Astrocyte (in vitro differentiated cells and primary cell): Measurements from ENCODE around the gene PRAMEF5. TPM values are rescaled to one million over a fixed set of nuclear protein-coding genes. Genes with fewer than 3 reads are reported as not detected.
"Not testable (repeated sequence)": the region's sequence is repeated elsewhere in the genome, so short reads cannot be mapped to it uniquely, and the experiment has no call there.

Source experiments
- DNase-seq: peaks from one replicate; pipeline ENCODE4 v3.0.0-alpha.2; 2010; ENCODE audit warnings: low read depth
- FAIRE-seq: peaks from 2 replicates; lab custom pipeline; 2011; peaks lifted over from hg19 to GRCh38; lab: Jason Lieb, UNC
- H2AFZ ChIP-seq: 2 replicates; pipeline ENCODE4 v1.6.0; 2012; ENCODE audit warnings: low read depth, low read length, inconsistent platforms
- H3K27ac ChIP-seq: 2 replicates; pipeline ENCODE4 v1.5.1; 2011; ENCODE audit warnings: low read depth, low read length, inconsistent platforms
- H3K27me3 ChIP-seq: 2 replicates; pipeline ENCODE4 v1.6.0; 2011; ENCODE audit warnings: low read length, inconsistent platforms; ENCODE audit not compliant: insufficient read depth
- H3K36me3 ChIP-seq: 2 replicates; pipeline ENCODE4 v1.5.1; 2011; ENCODE audit warnings: low read length, inconsistent platforms; ENCODE audit not compliant: insufficient read depth
- H3K4me1 ChIP-seq: 2 replicates; pipeline ENCODE4 v1.5.1; 2011; ENCODE audit warnings: low read length, inconsistent platforms; ENCODE audit not compliant: insufficient read depth
- H3K4me2 ChIP-seq: 2 replicates; pipeline ENCODE4 v1.6.0; 2012; ENCODE audit warnings: low read length, inconsistent platforms
- H3K4me3 ChIP-seq: 2 replicates; pipeline ENCODE4 v1.5.1; 2011; ENCODE audit warnings: low read depth, mild to moderate bottlenecking, low read length, inconsistent platforms; ENCODE audit not compliant: insufficient read depth
- H3K79me2 ChIP-seq: 2 replicates; pipeline ENCODE4 v1.6.0; 2012; ENCODE audit warnings: mild to moderate bottlenecking, low read length, inconsistent platforms; ENCODE audit not compliant: insufficient read depth
- H3K9ac ChIP-seq: 2 replicates; pipeline ENCODE4 v1.6.0; 2012; ENCODE audit warnings: mild to moderate bottlenecking, low read length, inconsistent platforms
- H3K9me3 ChIP-seq: 2 replicates; pipeline ENCODE4 v1.5.1; 2012; ENCODE audit warnings: low read depth, mild to moderate bottlenecking, low read length, inconsistent platforms; ENCODE audit not compliant: insufficient read depth
- H4K20me1 ChIP-seq: 2 replicates; pipeline ENCODE4 v1.6.0; 2012; ENCODE audit warnings: low read length, inconsistent platforms; ENCODE audit not compliant: insufficient read depth
- H3K27ac Mint-ChIP-seq: one replicate; pipeline ENCODE4 v1.8.0; 2021; ENCODE audit warnings: mild to moderate bottlenecking, mixed read lengths; ENCODE audit not compliant: unreplicated experiment
- H3K27me3 Mint-ChIP-seq: one replicate; pipeline ENCODE4 v1.8.0; 2021; ENCODE audit warnings: low read depth, mixed read lengths; ENCODE audit not compliant: unreplicated experiment
- H3K36me3 Mint-ChIP-seq: one replicate; pipeline ENCODE4 v1.8.0; 2021; ENCODE audit warnings: low read depth, mixed read lengths; ENCODE audit not compliant: unreplicated experiment
- H3K4me1 Mint-ChIP-seq: one replicate; pipeline ENCODE4 v1.8.0; 2021; ENCODE audit warnings: low read depth, mixed read lengths; ENCODE audit not compliant: unreplicated experiment
- H3K4me3 Mint-ChIP-seq: one replicate; pipeline ENCODE4 v1.8.0; 2021; ENCODE audit warnings: mild to moderate bottlenecking, moderate library complexity, mixed read lengths; ENCODE audit not compliant: unreplicated experiment
- H3K9me3 Mint-ChIP-seq: one replicate; pipeline ENCODE4 v1.8.0; 2021; ENCODE audit warnings: mild to moderate bottlenecking, mixed read lengths; ENCODE audit not compliant: unreplicated experiment
- total RNA-seq: library from RNA; stranded (reverse); gene quantifications from 2 replicates; pipeline ENCODE4 v1.2.1, GENCODE V29; 2021

PRAMEF5 gene
- total RNA-seq, 1 donor from 2014 or later, result not detected

DNA sequence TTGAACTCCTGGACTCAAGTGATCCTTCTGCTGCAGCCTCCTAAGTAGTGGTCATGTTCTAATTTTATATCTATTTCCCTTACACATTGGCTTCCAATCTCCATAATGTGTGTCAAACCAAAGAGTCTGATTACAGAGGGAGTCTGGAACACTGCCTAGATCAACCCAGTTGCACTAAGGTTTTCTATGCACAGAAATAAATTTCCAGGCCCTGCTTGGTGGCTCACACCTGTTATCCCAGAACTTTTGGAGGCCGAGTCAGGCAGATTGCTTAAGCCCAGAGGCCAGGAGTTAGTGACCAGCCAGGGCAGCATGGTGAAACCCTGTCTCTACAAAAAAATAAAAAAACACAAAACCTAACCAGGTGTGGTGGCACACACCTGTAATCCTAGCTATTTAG is 19.9 kb upstream of the PRAMEF5 start:
- DNase-seq, H3K4me3 ChIP-seq, H3K4me1 Mint-ChIP-seq, H3K27ac Mint-ChIP-seq, H3K9me3 ChIP-seq, H3K36me3 Mint-ChIP-seq, H3K36me3 ChIP-seq, H3K27me3 ChIP-seq, H3K27me3 Mint-ChIP-seq, FAIRE-seq, H4K20me1 ChIP-seq, H3K4me2 ChIP-seq, H3K79me2 ChIP-seq, H3K4me3 Mint-ChIP-seq, H2AFZ ChIP-seq, H3K4me1 ChIP-seq, H3K9ac ChIP-seq, H3K27ac ChIP-seq: not testable (repeated sequence)
- peaks cover 30% of the 10 kb centered on the region for H3K9me3 Mint-ChIP-seq

DNA sequence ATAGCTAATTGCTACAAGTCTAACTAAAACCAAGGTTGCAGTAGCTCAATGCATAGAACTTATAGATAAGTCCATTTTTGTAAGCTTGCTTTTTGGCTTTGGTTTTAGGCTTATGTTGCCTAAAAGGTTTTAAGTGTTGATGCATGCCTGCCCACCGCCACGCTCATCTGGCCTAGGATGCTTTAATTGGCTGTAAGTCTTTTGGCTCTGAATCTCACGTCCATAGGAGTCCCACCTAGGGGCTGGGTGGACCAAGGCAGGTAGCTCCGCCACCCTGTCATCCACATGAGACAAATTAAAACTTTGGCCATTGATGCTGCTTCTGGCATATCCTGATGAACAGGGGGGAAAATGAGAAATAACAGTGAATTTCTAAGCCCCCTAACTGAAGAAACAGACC is 16.4 kb upstream of the PRAMEF5 start:
- H4K20me1 ChIP-seq, H3K27ac ChIP-seq, H3K36me3 Mint-ChIP-seq, H3K79me2 ChIP-seq, H3K4me2 ChIP-seq, H3K27ac Mint-ChIP-seq, DNase-seq, H3K4me1 Mint-ChIP-seq, H3K4me3 Mint-ChIP-seq, H3K4me3 ChIP-seq, H3K27me3 Mint-ChIP-seq, H3K9ac ChIP-seq, H3K36me3 ChIP-seq, FAIRE-seq, H3K9me3 ChIP-seq, H2AFZ ChIP-seq, H3K4me1 ChIP-seq, H3K27me3 ChIP-seq: not testable (repeated sequence)
- peaks cover 18% of the 10 kb centered on the region for H3K9me3 Mint-ChIP-seq

DNA sequence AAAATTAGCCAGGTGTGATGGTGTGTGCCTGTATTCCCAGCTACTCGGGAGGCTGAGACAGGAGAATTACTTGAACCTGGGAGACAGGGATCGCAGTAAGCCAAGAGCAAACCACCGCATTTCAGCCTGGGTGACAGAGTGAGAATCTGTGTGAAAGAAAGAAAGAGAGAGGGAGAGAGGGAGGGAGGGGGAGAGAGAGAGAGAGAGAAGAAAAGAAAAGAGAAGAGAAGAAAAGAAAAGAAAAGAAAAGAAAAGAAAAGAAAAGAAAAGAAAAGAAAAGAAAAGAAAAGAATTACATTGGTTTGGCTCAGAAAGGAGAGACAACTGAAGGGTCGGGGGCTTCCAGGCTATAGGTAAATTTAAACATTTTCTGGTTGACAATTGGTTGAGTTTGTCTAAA is 14.4 kb upstream of the PRAMEF5 start:
- not testable (repeated sequence) for H4K20me1 ChIP-seq, H3K4me3 ChIP-seq, H3K4me1 Mint-ChIP-seq, H3K27me3 ChIP-seq, H3K4me3 Mint-ChIP-seq, H3K36me3 Mint-ChIP-seq, H3K79me2 ChIP-seq, H2AFZ ChIP-seq, H3K4me2 ChIP-seq, H3K4me1 ChIP-seq, H3K27me3 Mint-ChIP-seq, H3K27ac ChIP-seq, H3K9me3 ChIP-seq, H3K27ac Mint-ChIP-seq, FAIRE-seq, H3K9ac ChIP-seq, H3K36me3 ChIP-seq, DNase-seq
- H3K9me3 Mint-ChIP-seq, result peaks cover 12% of the 10 kb centered on the region

DNA sequence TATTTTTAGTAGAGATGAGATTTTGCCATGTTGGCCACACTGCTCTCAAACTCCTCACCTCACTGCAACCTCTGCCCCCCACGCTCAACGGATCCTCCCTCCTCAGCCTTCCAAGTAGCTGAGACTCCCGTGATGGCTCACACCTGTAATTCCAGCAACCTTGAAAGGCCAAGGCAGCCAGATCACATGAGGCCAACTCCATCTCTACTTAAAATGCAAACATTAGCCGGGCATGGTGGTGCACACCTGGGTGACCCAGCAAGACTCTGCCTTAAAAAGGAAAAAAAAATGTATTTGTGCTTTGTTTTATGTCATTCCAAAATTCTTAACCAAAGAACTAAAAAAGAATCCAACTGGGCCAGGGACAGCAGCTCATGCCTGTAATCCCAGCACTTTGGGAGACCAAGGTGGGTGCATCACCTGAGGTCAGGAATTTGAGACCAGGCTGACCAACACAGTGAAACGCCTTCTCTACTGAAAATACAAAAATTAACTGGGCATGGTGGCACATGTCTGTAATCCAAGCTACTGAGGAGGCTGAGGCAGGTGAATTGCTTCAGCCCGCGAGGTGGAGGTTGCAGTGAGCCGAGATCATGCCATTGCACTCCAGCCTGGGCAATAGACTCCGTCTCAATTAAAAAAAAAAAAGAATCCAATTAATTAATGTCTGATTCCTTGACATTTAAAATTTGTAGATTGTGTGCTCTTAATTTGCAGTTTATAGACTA is 10.3 kb upstream of the PRAMEF5 start:
- not testable (repeated sequence) for H3K36me3 ChIP-seq, FAIRE-seq, DNase-seq, H3K4me3 Mint-ChIP-seq, H3K36me3 Mint-ChIP-seq, H3K9me3 ChIP-seq, H3K27ac ChIP-seq, H3K27ac Mint-ChIP-seq, H3K4me1 Mint-ChIP-seq, H3K4me1 ChIP-seq, H4K20me1 ChIP-seq, H3K9ac ChIP-seq, H3K27me3 Mint-ChIP-seq, H3K79me2 ChIP-seq, H3K4me2 ChIP-seq, H3K27me3 ChIP-seq, H2AFZ ChIP-seq, H3K4me3 ChIP-seq
- H3K9me3 Mint-ChIP-seq, result peaks cover 12% of the 10 kb centered on the region

DNA sequence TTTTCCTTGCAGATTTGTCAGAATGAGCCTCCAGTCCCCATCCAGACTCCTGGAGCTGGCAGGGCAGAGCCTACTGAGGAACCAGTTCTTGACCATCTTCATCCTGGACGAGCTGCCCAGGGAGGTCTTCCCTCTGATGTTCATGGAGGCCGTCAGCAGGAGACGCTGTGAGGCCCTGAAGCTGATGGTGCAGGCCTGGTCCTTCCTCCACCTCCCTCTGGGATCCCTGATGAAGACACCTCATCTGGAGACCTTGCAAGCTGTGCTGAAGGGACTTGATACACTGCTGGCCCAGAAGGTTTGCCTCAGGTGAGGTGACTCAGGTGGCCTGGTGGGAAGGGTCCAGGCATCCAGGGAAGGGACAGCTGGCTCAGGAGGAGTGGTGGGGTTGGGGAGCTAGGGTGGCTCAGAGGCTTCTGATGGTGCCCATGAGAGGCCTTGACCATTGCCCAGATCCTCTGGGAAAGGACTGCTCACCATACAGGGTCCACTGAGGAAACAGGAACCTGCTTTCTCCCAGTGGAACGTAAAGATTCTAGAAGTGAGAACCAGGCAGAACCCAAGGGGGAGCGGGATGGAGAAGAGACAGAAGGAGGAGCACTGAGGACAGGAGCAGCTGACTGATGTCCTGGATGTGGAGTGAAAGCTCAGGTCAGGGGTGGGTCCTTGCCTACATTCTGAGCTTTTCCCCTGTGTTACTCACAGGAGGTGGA is 8.0 kb upstream of the PRAMEF5 start:
- H3K4me1 ChIP-seq, H3K36me3 Mint-ChIP-seq, H2AFZ ChIP-seq, H3K4me3 ChIP-seq, DNase-seq, H3K4me2 ChIP-seq, H3K4me1 Mint-ChIP-seq, H4K20me1 ChIP-seq, H3K27me3 Mint-ChIP-seq, H3K79me2 ChIP-seq, H3K4me3 Mint-ChIP-seq, H3K9ac ChIP-seq, H3K27ac Mint-ChIP-seq, H3K27me3 ChIP-seq, FAIRE-seq, H3K36me3 ChIP-seq, H3K9me3 ChIP-seq, H3K27ac ChIP-seq: not testable (repeated sequence)
- peaks cover 12% of the 10 kb centered on the region for H3K9me3 Mint-ChIP-seq

DNA sequence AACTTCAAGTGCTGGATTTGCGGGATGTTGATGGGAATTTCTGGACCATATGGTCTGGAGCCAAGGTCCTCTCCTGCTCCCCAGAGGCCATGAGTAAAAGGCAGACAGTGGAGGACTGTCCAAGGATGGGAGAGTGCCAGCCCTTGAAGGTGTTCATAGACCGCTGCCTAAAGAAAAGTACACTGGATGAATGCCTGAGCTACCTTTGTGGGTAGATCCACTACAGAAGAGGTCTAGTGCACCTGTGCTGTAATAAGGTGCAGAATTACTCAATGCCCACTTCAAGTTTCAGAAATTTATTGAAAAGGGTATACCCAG is 7.5 kb upstream of the PRAMEF5 start:
- FAIRE-seq, H3K36me3 ChIP-seq, H3K4me3 Mint-ChIP-seq, H3K36me3 Mint-ChIP-seq, H3K27ac ChIP-seq, H3K4me3 ChIP-seq, H3K27me3 ChIP-seq, H4K20me1 ChIP-seq, H3K27ac Mint-ChIP-seq, H3K4me2 ChIP-seq, H3K79me2 ChIP-seq, DNase-seq, H3K27me3 Mint-ChIP-seq, H2AFZ ChIP-seq, H3K4me1 Mint-ChIP-seq, H3K9ac ChIP-seq, H3K9me3 ChIP-seq, H3K4me1 ChIP-seq: not testable (repeated sequence)
- H3K9me3 Mint-ChIP-seq, result peaks cover 12% of the 10 kb centered on the region
